Pancreas (tissue), 10 donors: ENCODE results near the gene SPTY2D1. TPM values are rescaled to one million over a fixed set of nuclear protein-coding genes. Genes with fewer than 3 reads are reported as not detected.

ENCODE experiments used
- ATAC-seq, 4 donors: fragments of 200-7000 bp; cut with Tn5 transposase; one replicate each; pipeline versions ENCODE4 v1.8.0 to v1.9.1; 2020; ENCODE audit warnings: mild to moderate bottlenecking in 4 of 4, moderate library complexity in 4 of 4
- DNase-seq, 6 donors: peaks; one replicate each; pipeline ENCODE4 v3.0.0-alpha.2; 2020
- FAIRE-seq: peaks from 2 replicates; lab custom pipeline; 2012; peaks lifted over from hg19 to GRCh38; lab: Jason Lieb, UNC
- H3K27ac ChIP-seq, 4 donors: fragments of 200-600 bp; sonication (generic); 1 replicate in 3 of 4; 2 replicates in 1 of 4; pipeline versions ENCODE4 v1.5.0 to v1.8.0; 2020
- H3K27me3 ChIP-seq, 4 donors: fragments of 200-600 bp; one replicate each; pipeline ENCODE4 v1.8.0; 2021
- H3K36me3 ChIP-seq, 3 donors: fragments of 200-600 bp; sonication (generic) in 1 of 3; one replicate each; pipeline versions ENCODE4 v1.5.0 to v1.8.0; 2020 to 2021
- H3K4me1 ChIP-seq, 3 donors: fragments of 200-600 bp; one replicate each; pipeline ENCODE4 v1.8.0; 2021
- H3K4me3 ChIP-seq, 4 donors: fragments of 200-600 bp; sonication (generic) in 2 of 4; one replicate each; pipeline versions ENCODE4 v1.5.0 to v1.8.0; 2020 to 2021
- H3K9me3 ChIP-seq, 4 donors: fragments of 200-600 bp; one replicate each; pipeline ENCODE4 v1.8.0; 2021
- CTCF ChIP-seq, 4 donors: fragments of 200-600 bp; sonication (generic) in 3 of 4; IDR thresholded peaks; one replicate each; pipeline versions ENCODE4 v1.5.0 to v1.8.0; 2021; ENCODE audit warnings: antibody characterized with exemption in 4 of 4
- WGBS, 2 donors: extraction: QIAGEN DNeasy Blood & Tissue Kit; methylation state at CpG; one replicate each; pipeline ENCODE4 v1.1.7; 2013; 5-methylcytosine and 5-hydroxymethylcytosine counted together
- intact Hi-C, 3 donors: fragments of 100-400 bp; cut with DNase I; formaldehyde crosslinking; loops; one replicate each; pipeline versions ENCODE4 v1.11.1 to v1.14.2; 2022
- polyA plus RNA-seq, 2 donors: library from polyadenylated mRNA; stranded (reverse); fragments of 200-250 nt; gene quantifications; one replicate each; pipeline ENCODE4 v1.2.3, GENCODE V29; 2013
- total RNA-seq, 6 donors: library from RNA; stranded (reverse); fragmentation: NEBNext Ultra II Directional in 4 of 6; extraction: Animal tissue kit (Norgen Biotek cat#: 25700) in 4 of 6; gene quantifications; one replicate each; pipeline versions ENCODE4 v1.2.1 to v1.2.4, GENCODE V29; 2021 to 2023
- donor health status: healthy with polysubstance abuse.
- donor health status: DM: no; HTN: no; CAD: no; lungs with moderate emphysema.
- donor health status: DM: no; HTN: no; CAD: no.
- donor health status: control.
- donor health status: control.
- donor health status: Bipolar disorder and iron deficiency.
- donor health status: DM: yes; HTN: yes; CAD: no.
- donor health status: DM: no; HTN: no; CAD: no.
- donor health status: DM: no; HTN: no; CAD: no.
- donor health status: DM: yes; HTN: yes; CAD: no.

SPTY2D1 gene
- total and polyA plus RNA-seq, 8 donors = 1.7 to 13.6 (median 7.1) TPM

- peaks cover 0 to 18% (median 4%) of the 10 kb centered on the region in 3 donors for H3K36me3 ChIP-seq
- no peak for FAIRE-seq
Measured at GRCh38 chr11:18564149-18564548, 70.0 kb downstream of the SPTY2D1 start.

GRCh38 chr11:18563090-18563730 is 70.9 kb downstream of the SPTY2D1 start:
- FAIRE-seq (no peak), ATAC-seq (no peak), DNase-seq (no peak)
- peaks cover 0 to 16% (median 4%) of the 10 kb centered on the region in 3 donors for H3K36me3 ChIP-seq
- intact Hi-C loops = no loop called here
- H3K4me3 ChIP-seq = no peak overlapping the region
- no peaks in the 10 kb centered on the region for H3K4me1 ChIP-seq
- TF ChIP-seq CTCF (IDR thresholded peaks at IDR 0.05) = no peak
- no peaks in the 10 kb centered on the region for H3K27me3 ChIP-seq
- WGBS, 2 donors = 77 to 92% methylated on average over 2 of the region's 2 CpGs
- H3K9me3 ChIP-seq = no peaks in the 10 kb centered on the region
- H3K27ac ChIP-seq = no peak overlapping the region

More at GRCh38 chr11:18564149-18564548, 70.0 kb downstream of the SPTY2D1 start:
- no peak for TF ChIP-seq CTCF (IDR thresholded peaks at IDR 0.05)
- no peak for ATAC-seq
- H3K27me3 ChIP-seq = no peaks in the 10 kb centered on the region
- no peaks in the 10 kb centered on the region for H3K9me3 ChIP-seq
- H3K4me3 ChIP-seq = no peak overlapping the region
- intact Hi-C loops = no loop called here
- DNase-seq = no peak
- H3K27ac ChIP-seq = no peak overlapping the region
- H3K4me1 ChIP-seq = no peaks in the 10 kb centered on the region

Other genes with a start within 250 kb of the SPTY2D1 start
- 100 to 1,000 TPM in 3 of 6 donors, 10 to 100 TPM in 3; 66.2 to 223 (median 116) TPM for gene LDHA, start 239.8 kb downstream of the SPTY2D1 start, total RNA-seq
- 100 to 1,000 TPM in 1 of 2 donors, 10 to 100 TPM in 1; 75.8 to 100 TPM for gene LDHA, start 239.8 kb downstream of the SPTY2D1 start, polyA plus RNA-seq
- under 1 TPM in 2 of 6 donors, not detected in 4; 0.47 to 0.86 TPM for gene LDHC, start 222.0 kb downstream of the SPTY2D1 start, total RNA-seq
- 1 to 10 TPM in 1 of 2 donors, under 1 TPM in 1; 0.38 to 1.3 TPM for gene LDHC, start 222.0 kb downstream of the SPTY2D1 start, polyA plus RNA-seq
- not detected for gene LDHAL6A, start 178.5 kb downstream of the SPTY2D1 start, total RNA-seq
- gene LDHAL6A, start 178.5 kb downstream of the SPTY2D1 start, polyA plus RNA-seq = under 1 TPM in 1 of 2 donors, not detected in 1; 0.02 TPM
- 10 to 100 TPM; 16.9 to 33.7 (median 22.2) TPM for gene TSG101, start 107.4 kb downstream of the SPTY2D1 start, total RNA-seq
- 10 to 100 TPM; 15.7 to 32.7 TPM for gene TSG101, start 107.4 kb downstream of the SPTY2D1 start, polyA plus RNA-seq
- gene UEVLD, start 45.6 kb downstream of the SPTY2D1 start, total RNA-seq = 10 to 100 TPM in 2 of 6 donors, 1 to 10 TPM in 4; 6.8 to 11.2 (median 8.4) TPM
- 1 to 10 TPM; 3.3 to 5.4 TPM for gene UEVLD, start 45.6 kb downstream of the SPTY2D1 start, polyA plus RNA-seq
- gene MISFA, start 34.6 kb downstream of the SPTY2D1 start, total RNA-seq = 1 to 10 TPM in 4 of 6 donors, under 1 TPM in 2; 0.63 to 4.1 (median 1.4) TPM
- 1 to 10 TPM; 1.2 to 3.4 TPM for gene MISFA, start 34.6 kb downstream of the SPTY2D1 start, polyA plus RNA-seq
- 1 to 10 TPM; 2.5 to 9.3 (median 2.9) TPM for gene TMEM86A, start 64.4 kb upstream of the SPTY2D1 start, total RNA-seq
- 1 to 10 TPM; 1.4 to 2.4 TPM for gene TMEM86A, start 64.4 kb upstream of the SPTY2D1 start, polyA plus RNA-seq
- gene IGSF22, start 91.8 kb upstream of the SPTY2D1 start, total RNA-seq = 1 to 10 TPM in 1 of 6 donors, under 1 TPM in 5; 0.16 to 1.2 (median 0.64) TPM
- under 1 TPM; 0.77 to 0.84 TPM for gene IGSF22, start 91.8 kb upstream of the SPTY2D1 start, polyA plus RNA-seq
- under 1 TPM; 0.09 to 0.59 (median 0.35) TPM for gene PTPN5, start 157.5 kb upstream of the SPTY2D1 start, total RNA-seq
- 1 to 10 TPM in 1 of 2 donors, under 1 TPM in 1; 0.61 to 1.3 TPM for gene PTPN5, start 157.5 kb upstream of the SPTY2D1 start, polyA plus RNA-seq